Duodenal mucosa (tissue), 2 donors: ENCODE measurements around the gene TRMT11.
A peak's percentile ranks its signal among the peaks of the same experiment; 100 is the strongest.
"Not testable (repeated sequence)": the region's sequence is repeated elsewhere in the genome, so short reads cannot be mapped to it uniquely, and the experiment has no call there.

Experiments used
- H3K27ac ChIP-seq: one replicate; pipeline ENCODE4 v1.7.0; 2013; ENCODE audit warnings: low read depth, low read length
- H3K27me3 ChIP-seq, 2 donors: one replicate each; pipeline ENCODE4 v1.7.0; 2013; ENCODE audit warnings: low read length in 2 of 2, control low read depth in 1 of 2; ENCODE audit not compliant: insufficient read depth in 2 of 2, control insufficient read depth in 1 of 2
- H3K36me3 ChIP-seq, 2 donors: one replicate each; pipeline ENCODE4 v1.7.0; 2013; ENCODE audit warnings: low read length in 2 of 2, control low read depth in 1 of 2; ENCODE audit not compliant: insufficient read depth in 2 of 2, control insufficient read depth in 1 of 2
- H3K4me1 ChIP-seq, 2 donors: one replicate each; pipeline ENCODE4 v1.7.0; 2013; ENCODE audit warnings: low read length in 2 of 2, control low read depth in 1 of 2; ENCODE audit not compliant: insufficient read depth in 2 of 2, control insufficient read depth in 1 of 2
- H3K4me3 ChIP-seq, 2 donors: one replicate each; pipeline ENCODE4 v1.7.0; 2013; ENCODE audit warnings: low read length in 2 of 2, low read depth in 1 of 2
- H3K9ac ChIP-seq, 2 donors: one replicate each; pipeline ENCODE4 v1.7.0; 2013; ENCODE audit warnings: low read length in 2 of 2, low read depth in 1 of 2
- H3K9me3 ChIP-seq, 2 donors: one replicate each; pipeline ENCODE4 v1.7.0; 2013; ENCODE audit warnings: low read length in 2 of 2, control low read depth in 1 of 2; ENCODE audit not compliant: control insufficient read depth in 1 of 2

The TRMT11 gene

DNA sequence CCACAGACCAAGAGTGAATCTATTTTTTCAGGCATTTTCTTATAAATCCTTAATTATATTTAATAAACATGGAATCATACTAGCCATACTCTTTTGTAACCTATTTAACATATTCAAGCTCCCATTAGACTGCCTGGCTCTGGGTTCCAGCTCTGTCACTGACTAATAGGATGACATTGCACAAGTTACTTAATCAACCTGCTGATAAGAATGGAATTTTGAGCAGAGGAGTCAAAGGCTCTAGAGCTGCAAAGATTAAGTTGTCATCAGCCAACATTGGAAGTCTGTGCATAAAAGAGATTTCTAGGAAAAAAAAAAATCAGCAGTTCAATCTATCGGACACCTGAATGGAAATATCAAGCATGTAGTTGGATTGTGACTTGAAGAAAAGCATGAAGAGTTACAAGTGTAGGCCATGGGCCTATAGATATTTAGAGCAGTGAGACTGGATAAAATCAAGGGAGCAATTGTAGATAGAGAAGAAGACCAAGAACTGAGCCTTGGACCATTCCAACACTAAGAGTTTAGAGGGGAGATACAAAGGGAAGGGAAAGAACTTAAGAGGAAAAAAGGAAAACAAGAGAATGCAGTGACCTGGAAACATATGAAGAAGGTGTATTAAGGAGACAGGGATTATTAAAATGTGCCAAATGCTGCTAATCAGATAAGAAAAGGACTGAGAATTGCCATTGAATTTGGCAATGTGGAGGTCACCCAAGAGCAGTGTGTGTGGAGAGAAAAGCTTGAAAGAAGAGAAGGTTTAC, 40.8 kb upstream of the TRMT11 start:
- Histone ChIP-seq H3K9ac (no peak overlapping the region), H3K27ac (peak overlapping the region; percentile 37), H3K4me1 (peaks cover 46 to 67% of the 10 kb centered on the region in 2 donors), H3K36me3 (no peaks in the 10 kb centered on the region), H3K27me3 (no peaks in the 10 kb centered on the region), H3K9me3 (no peaks in the 10 kb centered on the region), H3K4me3 (no peak overlapping the region)

DNA sequence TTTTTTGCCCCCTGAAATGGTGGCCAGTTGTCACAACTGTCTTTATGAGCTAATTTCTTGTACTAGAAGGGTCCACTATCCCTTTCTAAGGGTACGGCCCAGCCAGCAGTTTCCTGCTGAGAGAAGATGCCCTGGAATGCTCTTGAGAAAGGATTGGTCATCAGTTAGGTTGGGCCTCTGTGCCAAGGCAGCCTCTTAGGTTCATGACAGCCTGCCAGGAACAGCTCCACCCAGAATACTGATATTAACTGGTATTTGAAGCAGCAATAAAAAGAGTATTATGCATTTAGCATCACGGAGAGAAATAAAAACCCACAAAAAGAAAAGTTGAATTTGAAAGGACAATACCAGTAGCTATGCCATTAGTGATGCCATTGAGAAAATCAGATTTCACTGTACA, 38.7 kb upstream of the TRMT11 start:
- Histone ChIP-seq H3K4me3 (no peak overlapping the region), H3K27ac (no peak overlapping the region), H3K36me3 (no peaks in the 10 kb centered on the region), H3K4me1 (peaks cover 43 to 60% of the 10 kb centered on the region in 2 donors), H3K9me3 (no peaks in the 10 kb centered on the region), H3K9ac (no peak overlapping the region), H3K27me3 (no peaks in the 10 kb centered on the region)

DNA sequence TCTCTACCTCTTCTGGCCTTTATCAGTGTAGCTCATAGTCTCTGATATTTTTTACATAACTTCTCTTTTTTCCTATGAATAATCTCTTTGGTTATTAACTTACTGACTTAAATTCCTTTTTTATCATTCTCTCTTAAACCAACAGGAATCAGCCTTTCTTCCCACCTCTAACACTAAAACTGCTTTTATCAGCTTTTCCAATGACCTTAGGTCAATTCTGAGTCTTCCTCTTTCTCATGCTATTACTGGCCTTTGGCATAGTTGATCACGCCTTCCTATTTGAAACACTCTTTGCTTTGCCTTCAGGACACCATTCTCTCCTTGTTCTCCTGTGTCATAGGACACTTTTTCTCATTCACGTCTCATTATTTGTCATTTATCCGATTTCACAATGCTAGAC, 37.9 kb upstream of the TRMT11 start:
- no peak overlapping the region for H3K4me3 ChIP-seq
- no peaks in the 10 kb centered on the region for H3K36me3 ChIP-seq
- H3K9me3 ChIP-seq = no peaks in the 10 kb centered on the region
- H3K27me3 ChIP-seq = no peaks in the 10 kb centered on the region
- peaks cover 35 to 52% of the 10 kb centered on the region in 2 donors for H3K4me1 ChIP-seq
- H3K27ac ChIP-seq = no peak overlapping the region
- no peak overlapping the region for H3K9ac ChIP-seq

DNA sequence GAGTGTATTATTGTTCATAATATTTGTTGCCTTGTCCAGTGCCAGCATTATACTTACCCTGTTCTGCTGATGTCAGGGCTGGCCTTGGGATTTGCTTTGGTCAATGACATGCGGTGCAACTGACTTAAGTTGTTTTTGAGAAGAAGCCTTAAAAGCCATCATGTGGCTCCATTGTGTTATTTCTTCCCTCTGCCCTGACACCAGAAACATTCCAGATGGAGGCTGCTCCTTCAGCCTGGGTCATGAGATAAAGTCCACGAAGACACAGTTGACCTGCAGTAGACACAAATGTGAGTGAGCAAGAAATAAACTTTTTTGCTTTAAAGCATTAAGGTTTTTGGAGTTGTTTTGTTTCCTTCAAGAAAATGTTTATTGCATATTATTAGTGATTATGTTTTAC, 37.3 kb upstream of the TRMT11 start:
- Histone ChIP-seq H3K9me3 (no peaks in the 10 kb centered on the region), H3K9ac (no peak overlapping the region), H3K4me1 (peaks cover 32 to 47% of the 10 kb centered on the region in 2 donors)

DNA sequence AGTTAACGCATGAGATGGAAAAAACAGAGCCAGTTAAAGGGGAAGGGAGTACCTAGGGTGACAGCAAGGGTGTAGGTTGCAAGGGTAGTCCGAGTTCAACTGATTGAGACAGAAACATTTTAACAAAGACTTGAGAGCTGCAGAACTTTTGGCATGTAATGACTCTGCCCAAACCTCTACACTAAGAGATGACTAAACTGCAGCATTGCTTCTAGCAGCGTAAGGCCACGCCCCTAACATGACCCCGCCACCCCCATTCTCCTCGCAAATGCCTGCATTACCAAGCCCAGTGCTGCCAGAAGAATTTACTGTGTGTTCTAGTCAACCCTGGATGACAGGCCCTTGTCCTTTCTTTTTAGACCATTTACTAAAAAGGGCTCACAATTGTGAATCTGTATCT, 36.0 kb upstream of the TRMT11 start:
- Histone ChIP-seq H3K27me3 (no peaks in the 10 kb centered on the region), H3K36me3 (no peaks in the 10 kb centered on the region), H3K9ac (no peak overlapping the region), H3K9me3 (no peaks in the 10 kb centered on the region), H3K27ac (no peak overlapping the region), H3K4me3 (no peak overlapping the region), H3K4me1 (peaks cover 29 to 35% of the 10 kb centered on the region in 2 donors)

More for the DNA sequence above, 37.3 kb upstream of the TRMT11 start:
- Histone ChIP-seq H3K4me3 (no peak overlapping the region), H3K27ac (no peak overlapping the region), H3K27me3 (no peaks in the 10 kb centered on the region), H3K36me3 (no peaks in the 10 kb centered on the region)

DNA sequence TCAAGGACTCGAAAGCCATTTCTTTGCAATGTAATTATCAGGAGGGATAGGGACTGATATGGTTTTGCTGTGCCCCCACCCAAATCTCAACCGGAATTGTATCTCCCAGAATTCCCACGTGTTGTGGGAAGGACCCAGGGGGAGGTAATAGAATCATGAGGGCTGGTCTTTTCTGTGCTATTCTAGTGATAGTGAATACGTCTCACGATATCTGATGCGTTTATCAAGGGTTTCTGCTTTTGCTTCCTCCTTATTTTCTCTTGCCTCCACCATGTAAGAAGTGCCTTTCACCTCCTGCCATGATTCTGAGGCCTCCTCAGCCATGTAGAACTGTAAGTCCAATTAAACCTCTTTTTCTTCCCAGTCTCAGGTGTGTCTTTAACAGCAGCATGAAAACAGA, 35.6 kb upstream of the TRMT11 start:
- not testable (repeated sequence) for H3K9ac ChIP-seq, H3K9me3 ChIP-seq, H3K27me3 ChIP-seq, H3K36me3 ChIP-seq, H3K27ac ChIP-seq, H3K4me3 ChIP-seq
- H3K4me1 ChIP-seq = peaks cover 28 to 31% of the 10 kb centered on the region in 2 donors

DNA sequence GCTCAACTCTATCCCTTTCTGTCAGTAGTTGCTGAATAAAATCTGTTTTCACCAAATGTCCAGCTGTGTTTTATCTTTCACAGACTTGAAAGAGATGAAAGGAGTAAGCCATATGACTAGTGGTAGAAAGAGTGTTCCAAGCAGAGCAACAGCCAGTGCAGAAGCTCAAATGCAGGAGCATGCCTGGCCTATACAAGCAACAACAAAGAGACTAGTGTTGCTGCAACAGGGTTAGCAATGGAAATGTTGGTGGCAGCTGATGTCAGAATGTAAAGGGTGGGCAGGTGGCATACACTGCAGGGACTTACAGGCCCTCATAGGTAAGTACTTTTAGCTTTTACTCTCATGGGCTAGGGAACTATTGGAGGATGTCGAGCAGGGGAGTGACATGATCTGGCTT, 35.0 kb upstream of the TRMT11 start:
- Histone ChIP-seq H3K4me1 (peaks cover 22 to 28% of the 10 kb centered on the region in 2 donors), H3K4me3 (no peak overlapping the region), H3K9me3 (no peaks in the 10 kb centered on the region), H3K27ac (no peak overlapping the region), H3K36me3 (no peaks in the 10 kb centered on the region), H3K27me3 (no peaks in the 10 kb centered on the region), H3K9ac (no peak overlapping the region)

DNA sequence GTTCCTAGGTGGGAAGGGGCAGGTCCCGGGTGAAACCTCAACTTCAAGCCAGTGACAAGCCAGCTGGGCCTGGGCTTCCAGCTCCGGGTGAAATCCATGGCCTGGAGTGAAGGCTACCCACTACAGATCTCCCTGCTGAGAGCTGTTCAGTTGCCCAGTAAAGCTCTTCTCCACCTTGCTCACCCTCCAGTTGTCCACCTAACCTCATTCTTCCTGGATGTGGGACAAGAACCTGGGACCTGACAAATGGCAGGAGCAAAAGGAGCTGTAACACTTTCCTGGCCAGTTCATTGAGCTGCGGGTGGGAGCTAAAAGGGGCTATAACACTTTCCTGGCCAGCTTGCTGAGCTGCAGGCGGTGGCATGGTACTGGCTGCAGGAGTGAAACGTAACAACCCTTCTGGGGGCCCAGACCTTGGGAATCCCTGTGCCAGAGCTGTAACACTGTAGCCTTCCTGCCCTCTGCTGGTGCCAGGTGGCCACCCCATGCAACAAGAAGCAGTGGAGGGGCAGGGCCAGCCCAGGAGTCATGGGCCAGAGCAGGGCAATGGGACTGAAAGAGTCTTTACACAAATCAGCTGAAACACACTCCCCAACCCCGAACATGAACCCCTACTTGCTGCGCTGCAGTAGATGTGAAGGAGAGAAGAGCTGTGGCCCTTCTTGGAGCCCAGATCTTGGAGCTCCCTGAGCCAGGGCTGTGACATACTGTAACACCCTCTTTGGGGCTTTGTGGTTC, 33.4 kb upstream of the TRMT11 start:
- Histone ChIP-seq H3K27ac (no peak overlapping the region), H3K36me3 (no peaks in the 10 kb centered on the region), H3K9ac (no peak overlapping the region), H3K27me3 (no peaks in the 10 kb centered on the region), H3K4me3 (no peak overlapping the region), H3K4me1 (peaks cover 16 to 20% of the 10 kb centered on the region in 2 donors), H3K9me3 (no peaks in the 10 kb centered on the region)

DNA sequence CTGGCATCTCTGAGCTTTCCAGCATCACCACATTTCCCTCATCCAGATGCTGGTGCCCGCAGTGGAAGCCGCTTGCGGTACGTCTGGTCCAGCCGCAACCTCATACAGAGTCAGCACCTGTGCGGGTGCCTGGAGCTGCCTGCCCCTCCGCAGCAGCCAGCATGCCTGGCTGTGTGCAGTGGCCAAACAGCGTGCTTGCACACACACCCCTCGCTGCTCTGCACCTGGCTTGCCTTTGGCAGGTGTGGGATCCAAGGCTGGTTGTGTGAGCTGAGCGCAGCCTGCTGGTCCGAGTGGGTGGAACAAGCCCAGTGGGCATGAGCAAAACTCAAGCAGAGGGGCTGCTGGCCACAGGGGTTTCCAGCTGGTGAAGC, 32.9 kb upstream of the TRMT11 start:
- Histone ChIP-seq H3K4me3 (no peak overlapping the region), H3K27me3 (no peaks in the 10 kb centered on the region), H3K9me3 (no peaks in the 10 kb centered on the region), H3K27ac (no peak overlapping the region), H3K9ac (no peak overlapping the region), H3K4me1 (peaks cover 16 to 20% of the 10 kb centered on the region in 2 donors), H3K36me3 (no peaks in the 10 kb centered on the region)

DNA sequence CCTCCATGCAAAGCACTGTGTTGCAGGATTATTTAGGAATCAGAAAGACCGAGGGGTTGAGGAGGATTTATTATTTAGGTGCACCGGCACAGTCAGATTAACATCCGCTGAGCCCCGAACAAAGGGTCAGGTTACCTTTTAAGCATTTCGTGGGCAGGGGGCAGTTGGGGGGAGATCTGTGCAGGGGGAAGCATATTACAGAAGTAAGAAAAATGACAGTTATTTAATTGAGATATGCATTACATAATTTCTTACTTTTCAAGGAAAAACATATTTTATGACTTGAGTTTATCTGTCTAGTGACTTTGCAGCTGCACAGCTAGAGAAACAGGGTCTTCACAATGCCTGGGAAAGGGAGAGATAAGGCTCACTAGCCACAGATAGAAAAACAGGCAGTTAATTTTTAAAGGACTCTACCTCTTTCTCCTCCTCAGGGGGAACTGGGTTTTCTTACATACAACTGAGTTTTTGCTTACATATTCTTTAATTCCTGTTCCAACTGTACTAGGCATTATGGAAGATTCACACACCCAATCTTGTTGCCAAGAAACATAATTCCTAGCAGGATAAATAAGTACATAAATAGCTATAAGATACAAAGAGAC, 31.5 kb upstream of the TRMT11 start:
- Histone ChIP-seq H3K27ac (no peak overlapping the region), H3K27me3 (no peaks in the 10 kb centered on the region), H3K4me1 (peaks cover 16 to 23% of the 10 kb centered on the region in 2 donors), H3K9ac (no peak overlapping the region), H3K4me3 (no peak overlapping the region), H3K36me3 (no peaks in the 10 kb centered on the region), H3K9me3 (no peaks in the 10 kb centered on the region)
